Measurements from ENCODE around the gene DOCK11.
"Not testable (repeated sequence)": the region's sequence is repeated elsewhere in the genome, so short reads cannot be mapped to it uniquely, and the experiment has no call there.

Gene DOCK11

DNA sequence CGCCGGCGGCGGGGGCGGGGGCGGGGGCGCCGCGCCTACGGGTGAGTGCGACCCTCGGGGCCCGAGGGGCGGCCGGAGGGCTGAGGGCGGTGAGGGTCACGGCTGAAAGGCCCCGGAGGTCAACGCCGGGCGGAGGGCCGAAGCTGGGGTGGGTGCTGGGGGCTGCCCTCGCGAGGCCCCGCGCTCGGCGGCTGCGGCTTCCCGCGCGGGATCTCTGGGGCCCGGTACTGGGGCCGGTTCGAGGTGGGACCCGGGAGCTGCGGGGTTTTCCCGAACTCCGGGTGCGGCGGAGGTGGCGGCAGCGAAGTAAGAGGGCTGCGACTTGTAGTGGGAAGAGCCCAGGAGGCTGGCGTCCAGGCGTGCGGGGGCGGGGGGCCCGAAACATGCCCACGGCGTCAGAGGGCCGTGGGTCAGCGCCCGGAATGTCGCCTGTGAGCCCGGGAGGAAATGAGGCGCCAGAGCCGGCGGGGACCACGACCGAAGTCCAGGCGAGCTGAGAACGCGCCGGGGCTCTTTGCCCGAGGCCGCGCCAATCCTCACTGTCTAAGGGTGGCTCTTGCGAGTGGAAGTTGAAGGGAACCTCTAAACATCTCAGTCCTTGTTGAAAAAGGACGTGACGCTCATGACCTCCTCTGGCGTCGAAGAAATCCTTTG lies 232.2 kb downstream of the DOCK11 start:
- TF ChIP-seq, protein P1, sequence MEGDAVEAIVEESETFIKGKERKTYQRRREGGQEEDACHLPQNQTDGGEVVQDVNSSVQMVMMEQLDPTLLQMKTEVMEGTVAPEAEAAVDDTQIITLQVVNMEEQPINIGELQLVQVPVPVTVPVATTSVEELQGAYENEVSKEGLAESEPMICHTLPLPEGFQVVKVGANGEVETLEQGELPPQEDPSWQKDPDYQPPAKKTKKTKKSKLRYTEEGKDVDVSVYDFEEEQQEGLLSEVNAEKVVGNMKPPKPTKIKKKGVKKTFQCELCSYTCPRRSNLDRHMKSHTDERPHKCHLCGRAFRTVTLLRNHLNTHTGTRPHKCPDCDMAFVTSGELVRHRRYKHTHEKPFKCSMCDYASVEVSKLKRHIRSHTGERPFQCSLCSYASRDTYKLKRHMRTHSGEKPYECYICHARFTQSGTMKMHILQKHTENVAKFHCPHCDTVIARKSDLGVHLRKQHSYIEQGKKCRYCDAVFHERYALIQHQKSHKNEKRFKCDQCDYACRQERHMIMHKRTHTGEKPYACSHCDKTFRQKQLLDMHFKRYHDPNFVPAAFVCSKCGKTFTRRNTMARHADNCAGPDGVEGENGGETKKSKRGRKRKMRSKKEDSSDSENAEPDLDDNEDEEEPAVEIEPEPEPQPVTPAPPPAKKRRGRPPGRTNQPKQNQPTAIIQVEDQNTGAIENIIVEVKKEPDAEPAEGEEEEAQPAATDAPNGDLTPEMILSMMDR (IDR thresholded peaks at IDR 0.05; ENCODE audit: low read depth, low read length, missing control alignments) = no peak
- H3K4me3 ChIP-seq (ENCODE audit: low read depth, low read length) = peak overlapping the region; percentile 50
- DNase-seq (ENCODE audit: low read depth) = no peak

DNA sequence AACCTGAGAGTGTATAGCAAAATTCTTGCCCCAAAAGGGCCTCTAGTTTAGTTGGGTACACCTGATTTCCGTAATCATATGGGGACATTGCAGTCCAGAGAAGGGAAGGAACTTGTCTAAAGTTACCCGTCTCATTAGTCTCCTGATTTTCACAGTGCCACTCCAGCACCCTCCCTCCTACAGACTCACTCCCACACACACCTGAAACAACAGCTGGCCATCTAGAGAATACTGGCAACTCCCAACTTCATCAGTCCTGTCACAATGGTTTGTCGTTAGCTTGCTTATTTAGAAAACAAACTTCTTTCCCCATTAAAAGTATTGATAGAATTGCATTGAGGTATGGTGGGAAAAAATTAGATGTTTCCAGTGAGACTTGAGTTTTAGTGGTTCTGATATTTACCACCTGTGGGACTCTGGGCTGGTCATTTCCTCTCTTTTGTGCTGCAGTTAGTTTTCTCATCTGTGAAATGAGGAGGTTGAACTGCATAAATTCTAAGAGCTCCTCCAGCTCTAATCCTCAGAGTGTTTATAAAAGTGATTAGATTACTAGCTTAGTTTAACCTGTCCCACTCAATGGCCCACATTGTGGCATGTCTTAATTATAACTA lies 233.5 kb downstream of the DOCK11 start:
- no peak for DNase-seq (ENCODE audit: low read depth)
- TF ChIP-seq, protein P1 (IDR thresholded peaks at IDR 0.05; ENCODE audit: low read depth, low read length, missing control alignments) = no peak
- no peak overlapping the region for H3K4me3 ChIP-seq (ENCODE audit: low read depth, low read length)

DNA sequence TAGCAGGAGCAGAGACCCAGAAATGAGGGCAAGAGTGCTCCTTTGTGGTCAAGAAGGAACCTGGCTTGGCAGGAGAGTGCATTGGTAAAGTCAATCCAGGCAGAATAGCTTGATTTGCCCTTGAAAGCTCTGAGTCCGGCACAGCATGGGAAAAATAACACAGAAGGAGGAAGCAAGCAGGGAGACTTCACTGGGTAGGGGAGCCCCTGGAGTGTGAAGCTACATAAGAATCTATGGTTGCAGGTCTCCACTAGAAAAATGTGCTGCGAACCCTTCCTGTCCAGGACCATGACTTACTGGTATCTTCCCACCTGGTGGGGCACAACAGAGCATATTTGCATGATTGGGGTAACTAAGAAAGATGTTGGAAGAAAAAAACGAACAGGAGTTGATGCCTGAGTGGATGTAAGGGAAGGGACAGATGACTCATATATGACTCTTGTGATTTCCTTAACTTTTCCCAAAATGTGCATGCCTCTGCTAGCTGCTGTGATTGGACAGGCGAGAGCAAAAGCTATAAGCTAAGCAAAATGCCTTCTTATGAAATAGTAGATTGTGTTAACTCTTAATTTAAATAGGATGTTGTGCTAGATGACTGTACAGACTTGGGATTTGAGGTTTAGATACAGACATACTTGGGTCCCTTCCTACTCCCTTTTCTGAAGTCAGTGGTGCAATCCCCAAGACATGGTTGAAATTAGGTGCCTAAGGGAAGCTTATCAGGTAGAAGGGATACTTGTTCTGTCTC lies 235.1 kb downstream of the DOCK11 start:
- H3K4me3 ChIP-seq (ENCODE audit: low read depth, low read length) = no peak overlapping the region
- no peak for DNase-seq (ENCODE audit: low read depth)
- TF ChIP-seq, protein P1 (IDR thresholded peaks at IDR 0.05; ENCODE audit: low read depth, low read length, missing control alignments) = no peak

DNA sequence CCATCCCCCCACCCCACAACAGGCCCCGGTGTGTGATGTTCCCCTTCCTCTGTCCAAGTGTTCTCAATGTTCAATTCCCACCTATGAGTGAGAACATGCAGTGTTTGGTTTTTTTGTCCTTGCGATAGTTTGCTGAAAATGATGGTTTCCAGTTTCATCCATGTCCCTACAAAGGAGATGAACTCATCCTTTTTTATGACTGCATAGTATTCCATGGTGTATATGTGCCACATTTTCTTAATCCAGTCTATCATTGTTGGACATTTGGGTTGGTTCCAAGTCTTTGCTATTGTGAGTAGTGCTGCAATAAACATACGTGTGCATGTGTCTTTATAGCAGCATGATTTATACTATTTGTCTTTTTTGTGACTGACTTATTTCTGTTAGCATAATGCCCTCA lies 236.9 kb downstream of the DOCK11 start:
- not testable (repeated sequence) for H3K4me3 ChIP-seq (ENCODE audit: low read depth, low read length); DNase-seq (ENCODE audit: low read depth)

DNA sequence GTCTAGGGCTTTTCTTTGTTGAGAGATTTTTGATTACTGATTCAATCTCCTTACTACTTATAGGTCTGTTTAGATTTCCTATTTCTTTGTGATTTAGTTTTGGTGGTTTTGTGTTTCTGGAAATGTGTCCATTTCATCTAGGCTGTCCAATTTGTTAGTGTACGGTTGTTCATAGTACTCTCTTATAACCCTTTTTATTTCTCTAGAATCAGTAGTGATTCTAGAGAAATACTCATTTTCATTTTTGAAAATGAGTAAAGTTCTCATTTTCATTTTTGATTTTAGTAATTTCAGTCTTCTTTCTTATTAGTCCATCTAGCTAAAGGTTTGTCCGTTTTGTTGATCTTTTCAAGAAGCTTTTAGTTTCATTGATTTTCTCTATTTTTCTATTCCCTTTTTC lies 239.3 kb downstream of the DOCK11 start:
- DNase-seq (ENCODE audit: low read depth) = no peak
- no peak overlapping the region for H3K4me3 ChIP-seq (ENCODE audit: low read depth, low read length)
- TF ChIP-seq, protein P1 (IDR thresholded peaks at IDR 0.05; ENCODE audit: low read depth, low read length, missing control alignments) = no peak

Measured in GM12864 (cell line).